HG03045 (cell line): ENCODE results near the gene RPTN.
"Not testable (repeated sequence)": the region's sequence is repeated elsewhere in the genome, so short reads cannot be mapped to it uniquely, and the experiment has no call there.

ENCODE experiments used
- ATAC-seq: cut with Tn5 transposase; IDR thresholded peaks from one replicate; pipeline ENCODE4 v1.9.1; 2021; ENCODE audit warnings: mild to moderate bottlenecking, moderate library complexity; ENCODE audit not compliant: unreplicated experiment

The RPTN gene

DNA sequence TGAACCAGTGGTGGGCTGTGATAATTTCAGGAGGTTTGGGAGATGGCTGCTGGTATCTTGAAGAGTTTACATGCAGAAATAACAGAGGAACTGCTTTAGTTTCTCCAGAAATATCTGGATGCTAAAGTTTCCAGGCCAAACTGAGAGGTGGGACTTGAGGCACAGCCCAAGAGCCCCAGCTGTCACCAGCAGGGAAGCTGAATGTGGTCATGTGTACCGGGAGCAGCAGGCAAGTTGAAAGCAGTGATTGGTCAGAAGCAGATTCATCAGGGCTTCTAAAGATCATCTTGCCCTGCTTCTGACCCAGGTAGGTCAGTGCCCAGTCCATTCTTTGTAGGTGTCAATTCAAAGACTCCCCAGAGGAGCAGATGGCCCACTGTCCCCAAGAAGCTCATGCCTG is 7.9 kb upstream of the RPTN start:
- ATAC-seq, result no peak

DNA sequence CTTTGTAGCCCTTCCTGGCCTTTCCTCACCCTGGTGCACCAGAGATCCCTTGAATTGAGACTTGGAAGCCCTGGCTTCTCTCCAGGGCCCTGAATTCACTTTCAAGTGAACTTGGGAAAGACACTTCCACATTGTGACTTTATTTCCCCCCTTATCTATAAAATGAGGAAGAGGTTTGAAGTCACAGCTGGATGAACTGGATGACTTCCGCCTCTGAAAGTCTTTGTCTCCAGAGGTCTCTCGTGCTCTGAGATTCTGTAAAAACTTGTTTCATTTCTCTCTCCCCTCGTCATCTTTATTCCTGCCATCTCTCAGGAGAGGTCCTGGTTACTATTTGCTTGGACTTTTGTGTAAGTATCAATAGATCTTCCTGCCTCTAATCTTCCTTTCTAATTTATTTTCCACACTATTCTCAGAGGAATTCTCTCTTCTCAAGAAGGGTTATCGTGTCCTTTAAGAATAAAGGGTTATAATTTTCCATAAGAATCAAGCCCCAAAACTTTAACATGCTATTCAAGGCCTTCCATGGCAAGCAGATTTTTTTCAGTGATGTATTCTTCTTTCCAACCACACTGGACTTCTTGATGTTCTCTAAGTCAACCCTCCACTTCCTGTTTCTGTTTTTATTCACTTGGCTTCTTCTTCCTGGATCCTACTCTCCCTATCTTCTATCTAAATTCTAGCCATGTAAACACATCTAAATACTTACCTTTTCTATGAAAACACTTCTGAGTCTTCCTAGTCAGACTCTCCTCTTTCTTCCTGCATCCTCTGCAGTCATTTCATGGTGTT is 6.5 kb upstream of the RPTN start:
- no peak for ATAC-seq

GRCh38 chr1:152164517-152165136 is 5.6 kb upstream of the RPTN start:
- ATAC-seq, result no peak

DNA sequence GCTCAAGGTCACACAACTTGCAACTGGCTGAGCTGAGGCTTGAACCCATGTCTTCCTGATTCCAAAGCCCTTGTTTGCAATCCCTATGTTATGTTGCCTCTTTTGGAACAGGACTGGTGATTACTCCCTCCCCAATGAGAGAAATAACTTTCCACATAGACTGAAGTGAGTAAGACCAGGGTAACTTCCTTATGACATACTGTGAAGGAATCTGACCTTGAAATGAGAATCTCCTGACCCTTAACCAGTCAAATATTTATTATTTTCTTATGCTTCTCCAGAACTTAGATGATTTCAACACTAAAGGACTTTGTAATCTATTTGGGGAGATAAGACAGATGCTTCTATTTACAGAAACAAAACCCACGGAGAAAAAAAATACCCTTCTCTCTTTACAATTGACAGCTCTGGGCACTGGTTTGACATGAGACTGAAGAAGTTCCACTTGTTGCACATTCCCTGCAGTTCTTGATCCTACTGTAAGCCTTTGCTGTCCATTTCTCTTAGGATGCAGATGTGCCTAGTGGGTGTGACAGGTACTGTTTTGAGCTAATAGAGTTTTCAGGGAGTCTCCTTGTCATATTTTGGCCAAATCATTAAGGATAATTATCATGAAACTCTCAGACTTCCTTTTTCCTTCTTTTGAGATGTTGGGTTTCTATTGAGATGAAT is 3.9 kb upstream of the RPTN start:
- ATAC-seq, result no peak

- ATAC-seq, result no peak
Measured at GRCh38 chr1:152160576-152160975, 1.5 kb upstream of the RPTN start.

- ATAC-seq, result no peak
Measured at GRCh38 chr1:152153996-152154395, 5.0 kb downstream of the RPTN start.

DNA sequence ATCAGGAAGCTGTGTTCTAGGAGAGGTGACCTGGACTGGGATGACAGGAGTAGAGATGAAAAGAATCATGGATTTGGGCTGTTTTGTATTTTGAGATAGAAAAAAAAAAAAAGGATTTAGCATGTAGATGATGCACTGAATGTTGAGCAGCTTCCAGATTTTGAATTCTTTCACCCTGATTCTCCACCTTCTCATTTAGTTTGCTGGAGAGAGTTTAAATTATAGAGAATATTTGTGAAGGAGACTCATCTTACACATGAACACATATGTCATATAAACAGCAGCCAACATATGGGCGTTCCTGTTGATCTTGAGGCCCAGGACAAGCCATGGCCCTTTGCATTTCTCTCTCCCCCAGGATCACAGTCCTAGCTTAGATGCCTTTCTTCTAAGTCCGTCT is 7.4 kb downstream of the RPTN start:
- no peak for ATAC-seq

- no peak for ATAC-seq
Measured at GRCh38 chr1:152148981-152149380, 10.0 kb downstream of the RPTN start.

DNA sequence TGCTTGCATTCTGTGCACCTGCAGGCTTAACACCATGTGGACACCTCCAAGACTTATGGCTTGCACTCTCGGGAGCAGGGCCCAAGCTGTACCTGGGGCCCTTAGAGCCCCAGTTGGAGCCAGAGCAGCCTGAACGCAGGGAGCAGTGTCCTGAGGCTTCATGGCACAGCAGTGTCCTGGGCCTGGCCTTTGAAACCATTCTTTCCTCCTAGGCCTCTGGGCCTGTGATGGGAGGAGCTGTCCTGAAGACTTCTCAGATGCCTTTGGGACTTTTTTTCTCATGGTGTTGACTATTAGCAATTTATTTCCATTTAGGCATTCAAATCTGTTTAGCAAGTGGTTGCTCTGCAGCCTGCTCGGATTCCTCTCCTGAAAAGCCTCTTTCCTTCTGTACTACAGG is 11.0 kb downstream of the RPTN start:
- ATAC-seq, result no peak

GRCh38 chr1:152145769-152146168 is 13.3 kb downstream of the RPTN start:
- ATAC-seq, result no peak

DNA sequence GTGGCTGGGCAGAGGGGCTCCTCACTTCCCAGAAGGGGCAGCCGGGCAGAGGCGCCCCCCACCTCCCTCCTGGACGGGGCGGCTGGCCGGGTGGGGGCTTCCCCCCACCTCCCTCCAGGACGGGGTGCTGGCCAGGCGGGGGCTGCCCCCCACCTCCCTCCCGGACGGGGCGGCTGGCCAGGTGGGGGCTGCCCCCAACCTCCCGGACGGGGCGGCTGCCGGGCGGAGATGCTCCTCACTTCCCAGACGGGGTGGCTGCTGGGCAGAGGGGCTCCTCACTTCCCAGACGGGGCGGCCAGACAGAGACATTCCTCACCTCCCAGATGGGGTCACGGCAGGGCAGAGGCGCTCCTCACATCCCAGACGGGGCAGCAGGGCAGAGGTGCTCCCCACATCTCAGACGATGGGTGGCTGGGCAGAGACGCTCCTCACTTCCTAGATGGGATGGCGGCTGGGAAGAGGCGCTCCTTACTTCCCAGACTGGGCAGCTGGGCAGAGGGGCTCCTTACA is 14.3 kb downstream of the RPTN start:
- not testable (repeated sequence) for ATAC-seq

DNA sequence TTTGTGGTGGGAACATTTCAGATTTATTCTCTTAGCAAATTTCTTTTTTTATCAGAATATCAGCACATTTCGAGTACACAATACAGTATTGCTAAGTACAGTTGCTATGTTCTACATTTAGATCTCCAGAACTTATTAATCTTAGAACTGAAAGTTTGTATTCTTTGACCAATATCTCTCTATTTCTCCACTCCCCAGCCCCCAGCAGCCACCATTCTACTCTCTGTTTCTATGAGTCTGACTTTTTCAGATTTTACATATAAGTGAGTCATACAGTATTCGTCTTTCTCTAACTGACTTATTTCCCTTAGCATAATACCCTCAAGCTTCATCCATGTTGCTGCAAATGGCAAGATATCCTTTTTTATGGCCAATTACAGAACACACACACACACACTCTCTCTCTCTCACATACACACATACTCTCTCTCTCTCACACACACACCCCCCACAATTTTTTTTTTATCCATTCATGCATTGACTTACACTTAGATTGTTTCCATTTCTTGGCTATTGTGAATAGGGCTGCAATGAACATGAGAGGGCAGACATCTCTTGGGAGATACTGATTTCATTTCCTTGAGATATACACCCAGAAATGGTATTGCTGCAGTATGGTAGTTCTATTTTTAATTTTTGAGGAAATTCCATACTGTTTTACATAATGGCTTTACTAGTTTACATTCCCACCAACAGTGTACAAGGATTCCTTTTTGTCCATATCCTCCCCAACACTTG is 15.7 kb downstream of the RPTN start:
- ATAC-seq, result no peak

- no peak for ATAC-seq
Measured at GRCh38 chr1:152141971-152142584, 16.9 kb downstream of the RPTN start.

GRCh38 chr1:152137215-152137614 is 21.8 kb downstream of the RPTN start:
- ATAC-seq, result no peak

DNA sequence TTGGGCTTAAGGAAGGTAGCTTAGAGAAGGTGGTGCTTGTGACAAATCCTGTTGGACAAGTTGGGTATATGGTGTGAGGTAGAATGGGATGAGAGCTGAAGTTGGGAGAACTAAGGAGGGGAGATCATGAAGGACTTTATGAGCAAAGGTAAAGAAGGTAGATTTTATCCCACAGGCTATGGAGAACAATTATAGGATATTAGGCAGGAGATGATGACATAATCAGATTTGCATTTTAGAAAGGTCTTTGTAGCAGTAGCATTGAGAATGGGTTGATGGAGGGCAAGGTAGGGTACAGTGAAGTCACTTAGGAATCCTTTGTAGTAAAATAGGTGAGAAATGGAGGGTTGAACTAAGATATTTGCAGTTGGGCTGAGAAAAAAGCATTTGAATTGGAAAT is 28.8 kb downstream of the RPTN start:
- ATAC-seq, result no peak

DNA sequence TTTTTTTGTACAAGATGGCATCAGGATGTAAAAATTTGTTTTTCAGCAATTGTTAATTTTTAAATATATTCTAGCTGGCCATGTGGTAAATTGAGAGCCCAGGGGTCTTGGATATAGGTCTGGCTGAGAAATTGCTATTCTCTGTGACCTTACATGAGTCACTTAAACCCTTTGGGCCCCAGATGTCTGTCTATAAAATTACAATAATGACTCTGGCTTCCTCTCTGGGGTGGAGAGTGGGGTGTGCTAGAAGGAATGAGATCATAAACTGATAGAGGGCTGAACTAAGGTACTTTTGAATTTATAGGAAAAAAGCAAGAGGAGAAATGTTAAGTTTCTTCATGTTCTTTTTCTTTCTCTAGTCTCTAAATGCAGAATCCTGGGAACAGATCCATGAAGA is 31.4 kb downstream of the RPTN start:
- no peak for ATAC-seq

GRCh38 chr1:152125834-152126443 is 33.1 kb downstream of the RPTN start:
- no peak for ATAC-seq

- ATAC-seq, result no peak
Measured at GRCh38 chr1:152118915-152119314, 40.1 kb downstream of the RPTN start.

- no peak for ATAC-seq
Measured at GRCh38 chr1:152115344-152115743, 43.7 kb downstream of the RPTN start, which contains the start of gene TCHH. Gene TCHH (minus strand): TSS chr1:152115444. CDS start chr1:152114080, 1,364 bp downstream.

- ATAC-seq, result no peak
Measured at GRCh38 chr1:152112885-152113432, 46.1 kb downstream of the RPTN start.
